ENCODE measurements around the gene EIF2S2. TPM values are rescaled to one million over a fixed set of nuclear protein-coding genes. Genes with fewer than 3 reads are reported as not detected.

Gene EIF2S2
- total RNA-seq, 4 donors from 2014 or later, result 44.4 to 65.6 (median 56.8) TPM

GRCh38 chr20:34072076-34072475 is 40.0 kb downstream of the EIF2S2 start:
- peaks cover 0 to 56% of the 10 kb centered on the region in 2 donors for H3K36me3 ChIP-seq

GRCh38 chr20:34070859-34071258 is 41.2 kb downstream of the EIF2S2 start:
- no peak for TF ChIP-seq POLR2AphosphoS5 (IDR thresholded peaks at IDR 0.05)
- no peak for TF ChIP-seq CTCF (IDR thresholded peaks at IDR 0.05)
- no peak for TF ChIP-seq EP300 (IDR thresholded peaks at IDR 0.05)
- TF ChIP-seq POLR2A (IDR thresholded peaks at IDR 0.05), result no peak
- H3K4me1 ChIP-seq, result peaks cover 4 to 40% (median 10%) of the 10 kb centered on the region in 3 donors
- no peak overlapping the region for H3K4me3 ChIP-seq
- no peak overlapping the region for H3K27ac ChIP-seq
- no peaks in the 10 kb centered on the region for H3K27me3 ChIP-seq
- whole genome bisulfite sequencing, 2 donors (ENCODE audit: low coverage in 1 of 2), result 65 to 88% methylated on average over 4 to 8 of the region's 8 CpGs
- no peaks in the 10 kb centered on the region for H3K9me3 ChIP-seq
- peaks cover 0 to 43% of the 10 kb centered on the region in 2 donors for H3K36me3 ChIP-seq
- no peak for ATAC-seq

More at GRCh38 chr20:34072076-34072475, 40.0 kb downstream of the EIF2S2 start:
- no peak for ATAC-seq
- TF ChIP-seq POLR2A (IDR thresholded peaks at IDR 0.05) (no peak), CTCF (IDR thresholded peaks at IDR 0.05) (no peak)
- 86 to 100% methylated on average over 1 to 7 of the region's 8 CpGs for WGBS, 2 donors (ENCODE audit: low coverage in 1 of 2)
- no peaks in the 10 kb centered on the region for H3K27me3 ChIP-seq
- peaks cover 4 to 28% (median 5%) of the 10 kb centered on the region in 3 donors for H3K4me1 ChIP-seq
- no peak overlapping the region for H3K4me3 ChIP-seq
- H3K9me3 ChIP-seq, result no peaks in the 10 kb centered on the region
- H3K27ac ChIP-seq, result no peak overlapping the region

GRCh38 chr20:34070079-34070439 is 42.0 kb downstream of the EIF2S2 start:
- no peak overlapping the region for H3K27ac ChIP-seq
- TF ChIP-seq CTCF (IDR thresholded peaks at IDR 0.05) (no peak), EP300 (IDR thresholded peaks at IDR 0.05) (no peak), POLR2A (IDR thresholded peaks at IDR 0.05) (no peak), POLR2AphosphoS5 (IDR thresholded peaks at IDR 0.05) (no peak)
- WGBS, 2 donors (ENCODE audit: low coverage in 1 of 2), result 60 to 64% methylated on average over 1 to 3 of the region's 3 CpGs
- no peak overlapping the region for H3K4me3 ChIP-seq
- ATAC-seq, result no peak
- no peaks in the 10 kb centered on the region for H3K27me3 ChIP-seq
- H3K9me3 ChIP-seq, result no peaks in the 10 kb centered on the region
- H3K4me1 ChIP-seq, result peaks cover 4 to 48% (median 17%) of the 10 kb centered on the region in 3 donors
- peaks cover 0 to 35% of the 10 kb centered on the region in 2 donors for H3K36me3 ChIP-seq

- Histone ChIP-seq H3K36me3 (peaks cover 0 to 30% of the 10 kb centered on the region in 2 donors), H3K9me3 (no peaks in the 10 kb centered on the region), H3K4me1 (peaks cover 4 to 53% (median 17%) of the 10 kb centered on the region in 3 donors), H3K27me3 (no peaks in the 10 kb centered on the region), H3K27ac (peak overlapping the region in 1 of 4 donors; percentile 38), H3K4me3 (no peak overlapping the region)
- peak; percentile 86 for TF ChIP-seq POLR2AphosphoS5 (IDR thresholded peaks at IDR 0.05)
- TF ChIP-seq EP300 (IDR thresholded peaks at IDR 0.05), result no peak
- TF ChIP-seq CTCF (IDR thresholded peaks at IDR 0.05), result peak in 3 of 4 experiments; percentile 83 to 93 (median 88)
- peak; percentile 81 for ATAC-seq
- WGBS, 2 donors (ENCODE audit: low coverage in 1 of 2), result 4 to 32% methylated on average over 3 to 4 of the region's 7 CpGs
These were observed 42.5 kb downstream of the EIF2S2 start for GRCh38 chr20:34069341-34070078.

- H3K27me3 ChIP-seq, result no peaks in the 10 kb centered on the region
- no peak for TF ChIP-seq POLR2AphosphoS5 (IDR thresholded peaks at IDR 0.05)
- TF ChIP-seq CTCF (IDR thresholded peaks at IDR 0.05), result no peak
- TF ChIP-seq EP300 (IDR thresholded peaks at IDR 0.05), result no peak
- no peak for TF ChIP-seq POLR2A (IDR thresholded peaks at IDR 0.05)
- peaks cover 0 to 15% of the 10 kb centered on the region in 2 donors for H3K36me3 ChIP-seq
- H3K4me1 ChIP-seq, result peaks cover 4 to 61% (median 17%) of the 10 kb centered on the region in 3 donors
- H3K27ac ChIP-seq, result no peak overlapping the region
- no peaks in the 10 kb centered on the region for H3K9me3 ChIP-seq
- ATAC-seq, result no peak
- no peak overlapping the region for H3K4me3 ChIP-seq
- WGBS, 2 donors (ENCODE audit: low coverage in 1 of 2), result 43 to 91% methylated on average over 1 of the region's 1 CpG
These were observed 44.0 kb downstream of the EIF2S2 start for GRCh38 chr20:34068001-34068400.

Data from gastroesophageal sphincter (tissue), 4 donors.